ENCODE measurements around the gene MAP4K4.

MAP4K4 gene

GRCh38 chr2:101724125-101724474 is 26.6 kb downstream of the MAP4K4 start:
- H3K36me3 ChIP-seq (ENCODE audit: control insufficient read depth in 2 of 2, insufficient read depth in 2 of 2, low read length in 2 of 2), result peaks cover 0 to 2% of the 10 kb centered on the region in 2 donors
- H3K27ac ChIP-seq (ENCODE audit: low read length), result no peak overlapping the region
- no peaks in the 10 kb centered on the region for H3K27me3 ChIP-seq (ENCODE audit: control insufficient read depth in 1 of 2, insufficient read depth in 2 of 2, low read length in 2 of 2)
- H3K9me3 ChIP-seq (ENCODE audit: control insufficient read depth in 2 of 2, low read length in 2 of 2), result no peaks in the 10 kb centered on the region
- no peak overlapping the region for H3K9ac ChIP-seq (ENCODE audit: low read length in 2 of 2)
- no peak overlapping the region for H3K4me3 ChIP-seq (ENCODE audit: low read length in 2 of 2)
- H3K4me1 ChIP-seq (ENCODE audit: control insufficient read depth, insufficient read depth, low read length), result peaks cover 5% of the 10 kb centered on the region

GRCh38 chr2:101725038-101725437 is 27.5 kb downstream of the MAP4K4 start:
- Histone ChIP-seq H3K4me3 (ENCODE audit: low read length in 2 of 2) (no peak overlapping the region), H3K27me3 (ENCODE audit: control insufficient read depth in 1 of 2, insufficient read depth in 2 of 2, low read length in 2 of 2) (no peaks in the 10 kb centered on the region), H3K4me1 (ENCODE audit: control insufficient read depth, insufficient read depth, low read length) (peaks cover 5% of the 10 kb centered on the region), H3K9me3 (ENCODE audit: control insufficient read depth in 2 of 2, low read length in 2 of 2) (no peaks in the 10 kb centered on the region), H3K36me3 (ENCODE audit: control insufficient read depth in 2 of 2, insufficient read depth in 2 of 2, low read length in 2 of 2) (peaks cover 0 to 2% of the 10 kb centered on the region in 2 donors), H3K9ac (ENCODE audit: low read length in 2 of 2) (no peak overlapping the region), H3K27ac (ENCODE audit: low read length) (no peak overlapping the region)

GRCh38 chr2:101725515-101726192 is 28.1 kb downstream of the MAP4K4 start:
- Histone ChIP-seq H3K27ac (ENCODE audit: low read length) (no peak overlapping the region), H3K36me3 (ENCODE audit: control insufficient read depth in 2 of 2, insufficient read depth in 2 of 2, low read length in 2 of 2) (peaks cover 0 to 2% of the 10 kb centered on the region in 2 donors), H3K27me3 (ENCODE audit: control insufficient read depth in 1 of 2, insufficient read depth in 2 of 2, low read length in 2 of 2) (no peaks in the 10 kb centered on the region), H3K4me3 (ENCODE audit: low read length in 2 of 2) (no peak overlapping the region), H3K9ac (ENCODE audit: low read length in 2 of 2) (no peak overlapping the region), H3K9me3 (ENCODE audit: control insufficient read depth in 2 of 2, low read length in 2 of 2) (no peaks in the 10 kb centered on the region), H3K4me1 (ENCODE audit: control insufficient read depth, insufficient read depth, low read length) (peaks cover 5% of the 10 kb centered on the region)

GRCh38 chr2:101728865-101729264 is 31.4 kb downstream of the MAP4K4 start:
- H3K9me3 ChIP-seq (ENCODE audit: control insufficient read depth in 2 of 2, low read length in 2 of 2), result no peaks in the 10 kb centered on the region
- H3K4me3 ChIP-seq (ENCODE audit: low read length in 2 of 2), result no peak overlapping the region
- H3K27me3 ChIP-seq (ENCODE audit: control insufficient read depth in 1 of 2, insufficient read depth in 2 of 2, low read length in 2 of 2), result no peaks in the 10 kb centered on the region
- H3K36me3 ChIP-seq (ENCODE audit: control insufficient read depth in 2 of 2, insufficient read depth in 2 of 2, low read length in 2 of 2), result peaks cover 0 to 2% of the 10 kb centered on the region in 2 donors
- H3K27ac ChIP-seq (ENCODE audit: low read length), result no peak overlapping the region
- H3K4me1 ChIP-seq (ENCODE audit: control insufficient read depth, insufficient read depth, low read length), result peaks cover 13% of the 10 kb centered on the region
- no peak overlapping the region for H3K9ac ChIP-seq (ENCODE audit: low read length in 2 of 2)

GRCh38 chr2:101729521-101730190 is 32.1 kb downstream of the MAP4K4 start:
- H3K27ac ChIP-seq (ENCODE audit: low read length), result no peak overlapping the region
- no peak overlapping the region for H3K9ac ChIP-seq (ENCODE audit: low read length in 2 of 2)
- H3K27me3 ChIP-seq (ENCODE audit: control insufficient read depth in 1 of 2, insufficient read depth in 2 of 2, low read length in 2 of 2), result no peaks in the 10 kb centered on the region
- no peak overlapping the region for H3K4me3 ChIP-seq (ENCODE audit: low read length in 2 of 2)
- no peaks in the 10 kb centered on the region for H3K9me3 ChIP-seq (ENCODE audit: control insufficient read depth in 2 of 2, low read length in 2 of 2)
- peaks cover 0 to 2% of the 10 kb centered on the region in 2 donors for H3K36me3 ChIP-seq (ENCODE audit: control insufficient read depth in 2 of 2, insufficient read depth in 2 of 2, low read length in 2 of 2)
- H3K4me1 ChIP-seq (ENCODE audit: control insufficient read depth, insufficient read depth, low read length), result peaks cover 13% of the 10 kb centered on the region

- Histone ChIP-seq H3K27ac (ENCODE audit: low read length) (no peak overlapping the region), H3K9ac (ENCODE audit: low read length in 2 of 2) (no peak overlapping the region), H3K4me1 (ENCODE audit: control insufficient read depth, insufficient read depth, low read length) (peaks cover 21% of the 10 kb centered on the region), H3K27me3 (ENCODE audit: control insufficient read depth in 1 of 2, insufficient read depth in 2 of 2, low read length in 2 of 2) (no peaks in the 10 kb centered on the region), H3K9me3 (ENCODE audit: control insufficient read depth in 2 of 2, low read length in 2 of 2) (no peaks in the 10 kb centered on the region), H3K4me3 (ENCODE audit: low read length in 2 of 2) (no peak overlapping the region), H3K36me3 (ENCODE audit: control insufficient read depth in 2 of 2, insufficient read depth in 2 of 2, low read length in 2 of 2) (no peaks in the 10 kb centered on the region)
Measured at GRCh38 chr2:101731221-101732054, 33.9 kb downstream of the MAP4K4 start.

- Histone ChIP-seq H3K27ac (ENCODE audit: low read length) (no peak overlapping the region), H3K4me1 (ENCODE audit: control insufficient read depth, insufficient read depth, low read length) (peaks cover 28% of the 10 kb centered on the region)
Measured at GRCh38 chr2:101732199-101732598, 34.7 kb downstream of the MAP4K4 start.

GRCh38 chr2:101732773-101733256 is 35.3 kb downstream of the MAP4K4 start:
- no peaks in the 10 kb centered on the region for H3K9me3 ChIP-seq (ENCODE audit: control insufficient read depth in 2 of 2, low read length in 2 of 2)
- no peak overlapping the region for H3K27ac ChIP-seq (ENCODE audit: low read length)
- peaks cover 28% of the 10 kb centered on the region for H3K4me1 ChIP-seq (ENCODE audit: control insufficient read depth, insufficient read depth, low read length)
- H3K9ac ChIP-seq (ENCODE audit: low read length in 2 of 2), result no peak overlapping the region
- no peaks in the 10 kb centered on the region for H3K27me3 ChIP-seq (ENCODE audit: control insufficient read depth in 1 of 2, insufficient read depth in 2 of 2, low read length in 2 of 2)
- H3K4me3 ChIP-seq (ENCODE audit: low read length in 2 of 2), result no peak overlapping the region
- no peaks in the 10 kb centered on the region for H3K36me3 ChIP-seq (ENCODE audit: control insufficient read depth in 2 of 2, insufficient read depth in 2 of 2, low read length in 2 of 2)

More at GRCh38 chr2:101732199-101732598, 34.7 kb downstream of the MAP4K4 start:
- no peaks in the 10 kb centered on the region for H3K36me3 ChIP-seq (ENCODE audit: control insufficient read depth in 2 of 2, insufficient read depth in 2 of 2, low read length in 2 of 2)
- no peak overlapping the region for H3K4me3 ChIP-seq (ENCODE audit: low read length in 2 of 2)
- no peaks in the 10 kb centered on the region for H3K27me3 ChIP-seq (ENCODE audit: control insufficient read depth in 1 of 2, insufficient read depth in 2 of 2, low read length in 2 of 2)
- H3K9ac ChIP-seq (ENCODE audit: low read length in 2 of 2), result no peak overlapping the region
- H3K9me3 ChIP-seq (ENCODE audit: control insufficient read depth in 2 of 2, low read length in 2 of 2), result no peaks in the 10 kb centered on the region

- Histone ChIP-seq H3K27ac (ENCODE audit: low read length) (peak overlapping the region; percentile 18), H3K4me3 (ENCODE audit: low read length in 2 of 2) (no peak overlapping the region), H3K27me3 (ENCODE audit: control insufficient read depth in 1 of 2, insufficient read depth in 2 of 2, low read length in 2 of 2) (no peaks in the 10 kb centered on the region), H3K4me1 (ENCODE audit: control insufficient read depth, insufficient read depth, low read length) (peaks cover 28% of the 10 kb centered on the region), H3K9me3 (ENCODE audit: control insufficient read depth in 2 of 2, low read length in 2 of 2) (no peaks in the 10 kb centered on the region), H3K36me3 (ENCODE audit: control insufficient read depth in 2 of 2, insufficient read depth in 2 of 2, low read length in 2 of 2) (no peaks in the 10 kb centered on the region), H3K9ac (ENCODE audit: low read length in 2 of 2) (no peak overlapping the region)
Measured at GRCh38 chr2:101733257-101733993, 35.9 kb downstream of the MAP4K4 start.

GRCh38 chr2:101734505-101735165 is 37.1 kb downstream of the MAP4K4 start:
- H3K27ac ChIP-seq (ENCODE audit: low read length), result no peak overlapping the region

More at GRCh38 chr2:101734505-101735165, 37.1 kb downstream of the MAP4K4 start:
- no peaks in the 10 kb centered on the region for H3K9me3 ChIP-seq (ENCODE audit: control insufficient read depth in 2 of 2, low read length in 2 of 2)
- no peaks in the 10 kb centered on the region for H3K27me3 ChIP-seq (ENCODE audit: control insufficient read depth in 1 of 2, insufficient read depth in 2 of 2, low read length in 2 of 2)
- no peaks in the 10 kb centered on the region for H3K36me3 ChIP-seq (ENCODE audit: control insufficient read depth in 2 of 2, insufficient read depth in 2 of 2, low read length in 2 of 2)
- H3K9ac ChIP-seq (ENCODE audit: low read length in 2 of 2), result no peak overlapping the region
- peaks cover 28% of the 10 kb centered on the region for H3K4me1 ChIP-seq (ENCODE audit: control insufficient read depth, insufficient read depth, low read length)
- no peak overlapping the region for H3K4me3 ChIP-seq (ENCODE audit: low read length in 2 of 2)

Measured in stomach smooth muscle (tissue), 2 donors.